Breast epithelium (tissue), 4 donors: ENCODE data around the gene CEP170. TPM values are rescaled to one million over a fixed set of nuclear protein-coding genes. Genes with fewer than 3 reads are reported as not detected.

Source experiments
- DNase-seq, 2 donors: peaks; one replicate each; pipeline ENCODE4 v3.0.0-alpha.2; 2019; ENCODE audit warnings: low spot score in 2 of 2
- H3K27ac ChIP-seq, 2 donors: fragments of 200-600 bp; sonication (generic) in 1 of 2; one replicate each; pipeline ENCODE4 v1.5.1; 2016 to 2019; ENCODE audit warnings: mild to moderate bottlenecking in 1 of 2
- H3K27me3 ChIP-seq, 2 donors: fragments of 200-600 bp; sonication (generic) in 1 of 2; one replicate each; pipeline versions ENCODE4 v1.5.1 to v1.6.0; 2017 to 2019; ENCODE audit warnings: control low read depth in 1 of 2, mild to moderate bottlenecking in 1 of 2
- H3K36me3 ChIP-seq: fragments of 200-600 bp; one replicate; pipeline ENCODE4 v1.5.1; 2019
- H3K4me1 ChIP-seq, 2 donors: fragments of 200-600 bp; sonication (generic); one replicate each; pipeline ENCODE4 v1.5.1; 2016 to 2019; ENCODE audit warnings: control low read depth in 1 of 2
- H3K4me3 ChIP-seq, 3 donors: fragments of 200-600 bp; sonication (generic); 1 replicate in 2 of 3; 2 replicates in 1 of 3; pipeline ENCODE4 v1.5.1; 2016 to 2019; ENCODE audit warnings: mild to moderate bottlenecking in 3 of 3, moderate library complexity in 2 of 3
- H3K9me3 ChIP-seq, 2 donors: fragments of 200-600 bp; sonication (generic) in 1 of 2; one replicate each; pipeline ENCODE4 v1.5.1; 2016 to 2019; ENCODE audit warnings: control low read depth in 1 of 2
- CTCF ChIP-seq, 3 donors: fragments of 450-650 bp; IDR thresholded peaks; one replicate each; pipeline ENCODE4 v1.5.1; 2016 to 2017; ENCODE audit warnings: antibody characterized with exemption in 3 of 3, mild to moderate bottlenecking in 3 of 3, moderate library complexity in 3 of 3
- POLR2A ChIP-seq: fragments of 450-650 bp; IDR thresholded peaks from one replicate; pipeline ENCODE4 v1.6.1; 2016; ENCODE audit warnings: antibody characterized with exemption, mild to moderate bottlenecking, moderate library complexity
- POLR2AphosphoS5 ChIP-seq, 3 donors: sonication (generic); formaldehyde crosslinking; IDR thresholded peaks; one replicate each; pipeline ENCODE4 v1.6.1; 2017; ENCODE audit warnings: antibody characterized with exemption in 3 of 3
- intact Hi-C: fragments of 100-400 bp; cut with DNase I; formaldehyde crosslinking; loops from one replicate; pipeline ENCODE4 v1.15.1; 2023; ENCODE audit warnings: low total_unique reads
- total RNA-seq, 3 donors: library from RNA; depleted of rRNA; stranded (reverse); fragments of >200 nt; gene quantifications; one replicate each; pipeline ENCODE4 v1.1.0, GENCODE V29; 2016

CEP170 gene
- total RNA-seq, 3 donors from 2014 or later: 37.4 to 54.2 (median 47.4) TPM

GRCh38 chr1:243268751-243269460 is 13.8 kb upstream of the CEP170 start:
- Histone ChIP-seq H3K27ac (no peak overlapping the region), H3K4me3 (no peak overlapping the region)

GRCh38 chr1:243267914-243268653 is 13.0 kb upstream of the CEP170 start:
- H3K27me3 ChIP-seq: no peaks in the 10 kb centered on the region
- intact Hi-C loops: no loop called here
- DNase-seq: no peak
- peak overlapping the region in 1 of 2 donors; percentile 25 for H3K27ac ChIP-seq
- H3K9me3 ChIP-seq: no peaks in the 10 kb centered on the region
- H3K36me3 ChIP-seq: peaks cover 3% of the 10 kb centered on the region
- no peak overlapping the region for H3K4me3 ChIP-seq
- H3K4me1 ChIP-seq: peaks cover 0 to 9% of the 10 kb centered on the region in 2 donors
- TF ChIP-seq POLR2A: no peak
- TF ChIP-seq CTCF (IDR thresholded peaks at IDR 0.05): no peak
- no peak for TF ChIP-seq POLR2AphosphoS5 (IDR thresholded peaks at IDR 0.05)

More at GRCh38 chr1:243268751-243269460, 13.8 kb upstream of the CEP170 start:
- TF ChIP-seq CTCF (IDR thresholded peaks at IDR 0.05): no peak
- no peak for TF ChIP-seq POLR2AphosphoS5 (IDR thresholded peaks at IDR 0.05)
- no peak for TF ChIP-seq POLR2A
- Histone ChIP-seq H3K9me3 (no peaks in the 10 kb centered on the region), H3K27me3 (no peaks in the 10 kb centered on the region), H3K36me3 (peaks cover 3% of the 10 kb centered on the region), H3K4me1 (peaks cover 0 to 9% of the 10 kb centered on the region in 2 donors)
- DNase-seq: no peak
- intact Hi-C loops: no loop called here

GRCh38 chr1:243267471-243267880 is 12.4 kb upstream of the CEP170 start:
- Histone ChIP-seq H3K4me1 (peaks cover 0 to 9% of the 10 kb centered on the region in 2 donors), H3K27ac (peak overlapping the region in 1 of 2 donors; percentile 25), H3K27me3 (no peaks in the 10 kb centered on the region), H3K9me3 (no peaks in the 10 kb centered on the region), H3K4me3 (no peak overlapping the region), H3K36me3 (peaks cover 3% of the 10 kb centered on the region)
- TF ChIP-seq POLR2A (no peak), POLR2AphosphoS5 (IDR thresholded peaks at IDR 0.05) (no peak)
- intact Hi-C loops: no loop called here
- DNase-seq: no peak

- Histone ChIP-seq H3K4me3 (no peak overlapping the region), H3K4me1 (peaks cover 0 to 9% of the 10 kb centered on the region in 2 donors), H3K36me3 (peaks cover 2% of the 10 kb centered on the region), H3K9me3 (no peaks in the 10 kb centered on the region), H3K27ac (no peak overlapping the region), H3K27me3 (no peaks in the 10 kb centered on the region)
- intact Hi-C loops: no loop called here
- TF ChIP-seq CTCF (IDR thresholded peaks at IDR 0.05): no peak
- no peak for TF ChIP-seq POLR2AphosphoS5 (IDR thresholded peaks at IDR 0.05)
- TF ChIP-seq POLR2A: no peak
- DNase-seq: no peak
Measured at GRCh38 chr1:243266231-243266630, 11.2 kb upstream of the CEP170 start.

GRCh38 chr1:243264717-243265116 is 9.6 kb upstream of the CEP170 start:
- Histone ChIP-seq H3K36me3 (no peaks in the 10 kb centered on the region), H3K4me3 (no peak overlapping the region), H3K4me1 (peaks cover 0 to 9% of the 10 kb centered on the region in 2 donors), H3K27ac (peak overlapping the region; percentile 36 to 49), H3K9me3 (no peaks in the 10 kb centered on the region), H3K27me3 (no peaks in the 10 kb centered on the region)
- no peak for TF ChIP-seq CTCF (IDR thresholded peaks at IDR 0.05)
- no peak for TF ChIP-seq POLR2AphosphoS5 (IDR thresholded peaks at IDR 0.05)
- TF ChIP-seq POLR2A: no peak
- intact Hi-C loops: no loop called here
- no peak for DNase-seq
